Measurements from ENCODE around the gene LRRC55. TPM values are rescaled to one million over a fixed set of nuclear protein-coding genes. Genes with fewer than 3 reads are reported as not detected.

The LRRC55 gene
- total and polyA plus RNA-seq, 2 donors (not counting 3 experiments of a cell fraction or from before 2014, with no cell fraction given) = not detected

GRCh38 chr11:57143459-57143858 lies 38.3 kb upstream of the LRRC55 start:
- ChIA-PET POLR2A (no interaction called here), CTCF (interaction anchor here (0.8 kb wide), 1 partner anchor 106 kb away, joined by 3 read pairs; no protein-coding TSS in a partner anchor)
- Histone ChIP-seq H3K79me2 (ENCODE audit: control insufficient read depth, insufficient read depth, low read length) (no peaks in the 10 kb centered on the region), H3K4me1 (ENCODE audit: control insufficient read depth, extremely low read depth, insufficient read depth, low read length) (no peaks in the 10 kb centered on the region), H3K9me1 (replicated peaks; ENCODE audit: control insufficient read depth, extremely low read depth, insufficient read depth, low read length) (no peaks in the 10 kb centered on the region), H4K20me1 (replicated peaks; ENCODE audit: control insufficient read depth, extremely low read depth, insufficient read depth, low read length) (no peaks in the 10 kb centered on the region), H3K9ac (replicated peaks; ENCODE audit: extremely low read depth, insufficient read depth, low read length) (no peak overlapping the region), H3K9me3 (replicated peaks; ENCODE audit: control insufficient read depth, insufficient read depth, low read length) (no peaks in the 10 kb centered on the region), H3K27ac (ENCODE audit: insufficient read depth, low read depth, low read length) (no peak overlapping the region), H3K4me2 (ENCODE audit: insufficient read depth, low read length) (no peak overlapping the region), H3K27me3 (ENCODE audit: control insufficient read depth in 2 of 2, insufficient read depth in 2 of 2, low read length in 2 of 2) (no peaks in the 10 kb centered on the region), H3K36me3 (ENCODE audit: control insufficient read depth in 2 of 2, extremely low read depth in 1 of 2, insufficient read depth in 2 of 2, low read length in 2 of 2) (no peaks in the 10 kb centered on the region), H2AFZ (ENCODE audit: low read depth, low read length) (no peak overlapping the region), H3K4me3 (replicated peaks in 1 of 3; ENCODE audit: insufficient read depth in 1 of 3, low read depth in 1 of 3, low read length in 3 of 3) (no peak overlapping the region)
- BruUV-seq (replicated peaks) = no TSS peak
- intact Hi-C loops (cut with micrococcal nuclease) = no loop called here
- DNase-seq (ENCODE audit: low read depth, low spot score) (no peak), FAIRE-seq (no peak)
- TF ChIP-seq POLR2A (IDR thresholded peaks at IDR 0.05; ENCODE audit: low read depth, low read length) (no peak), MAX (IDR thresholded peaks at IDR 0.05; ENCODE audit: insufficient read depth, insufficient read length) (no peak), MYC (IDR thresholded peaks at IDR 0.05; ENCODE audit: low read depth, low read length) (no peak), EZH2 (IDR thresholded peaks at IDR 0.05; ENCODE audit: borderline replicate concordance, low read depth, low read length, severe bottlenecking) (no peak), CTCF (IDR thresholded peaks at IDR 0.05; ENCODE audit: extremely low read depth in 1 of 2, insufficient read depth in 1 of 2, low read depth in 1 of 2, low read length in 2 of 2) (no peak), FOS (IDR thresholded peaks at IDR 0.05; ENCODE audit: borderline replicate concordance, insufficient read depth, low read length) (no peak), POLR2AphosphoS5 (IDR thresholded peaks at IDR 0.05; ENCODE audit: insufficient read depth, low read depth, low read length) (no peak), GATA2 (IDR thresholded peaks at IDR 0.05; ENCODE audit: insufficient read depth, insufficient read length, low read depth, low read length) (no peak)
- dilution Hi-C loops (cut with MboI; ENCODE audit: extremely low pct_ligation_motif_present, low sequenced_read_pairs) = no loop called here

All from endothelial cell of umbilical vein (primary cell).